ENCODE measurements around the gene WDFY1.

Gene WDFY1, protein sequence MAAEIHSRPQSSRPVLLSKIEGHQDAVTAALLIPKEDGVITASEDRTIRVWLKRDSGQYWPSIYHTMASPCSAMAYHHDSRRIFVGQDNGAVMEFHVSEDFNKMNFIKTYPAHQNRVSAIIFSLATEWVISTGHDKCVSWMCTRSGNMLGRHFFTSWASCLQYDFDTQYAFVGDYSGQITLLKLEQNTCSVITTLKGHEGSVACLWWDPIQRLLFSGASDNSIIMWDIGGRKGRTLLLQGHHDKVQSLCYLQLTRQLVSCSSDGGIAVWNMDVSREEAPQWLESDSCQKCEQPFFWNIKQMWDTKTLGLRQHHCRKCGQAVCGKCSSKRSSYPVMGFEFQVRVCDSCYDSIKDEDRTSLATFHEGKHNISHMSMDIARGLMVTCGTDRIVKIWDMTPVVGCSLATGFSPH

DNA sequence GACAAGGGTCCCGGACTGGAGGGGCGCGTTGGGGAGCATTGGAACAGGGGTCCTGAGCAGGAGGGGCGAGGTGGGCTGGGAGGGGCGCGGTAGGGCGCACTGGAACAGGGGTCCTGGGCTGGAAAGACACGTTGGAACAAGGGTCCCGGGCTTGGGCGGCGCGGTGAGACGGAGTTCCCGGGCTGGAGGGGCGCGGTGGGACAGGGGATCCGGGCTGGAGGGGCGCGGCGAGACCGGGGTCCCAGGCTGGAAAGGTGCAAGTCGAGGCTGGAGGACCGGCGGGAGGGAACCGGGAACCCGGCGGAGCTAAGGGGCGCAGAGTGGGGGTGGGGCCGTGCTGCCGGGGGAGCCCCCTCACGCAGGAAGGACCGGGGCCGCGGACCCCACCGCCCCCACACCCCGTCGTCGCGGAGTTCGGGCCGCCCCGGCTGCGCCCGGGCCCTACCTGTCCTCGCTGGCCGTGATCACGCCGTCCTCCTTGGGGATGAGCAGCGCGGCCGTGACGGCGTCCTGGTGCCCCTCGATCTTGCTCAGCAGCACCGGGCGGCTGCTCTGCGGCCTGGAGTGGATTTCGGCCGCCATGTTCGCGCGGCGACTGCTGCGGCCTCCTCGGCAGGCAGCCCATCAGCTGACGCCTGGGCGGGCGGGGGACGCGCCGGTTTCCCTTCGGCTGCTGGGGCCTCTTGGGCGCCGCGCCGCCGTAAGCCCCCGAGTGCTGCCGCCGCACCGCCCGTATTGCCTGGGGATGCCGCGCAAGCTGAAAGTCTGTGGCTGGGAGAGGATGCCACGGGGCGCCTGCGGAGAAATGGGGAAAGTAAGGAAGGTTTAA lies at the start of gene WDFY1:
Gene WDFY1, minus strand, starts transcription at position 633 of the 829 bp plus-strand sequence. Its CDS starts 51 bp downstream, at position 582.
- DNase-seq = peak; percentile 74

DNA sequence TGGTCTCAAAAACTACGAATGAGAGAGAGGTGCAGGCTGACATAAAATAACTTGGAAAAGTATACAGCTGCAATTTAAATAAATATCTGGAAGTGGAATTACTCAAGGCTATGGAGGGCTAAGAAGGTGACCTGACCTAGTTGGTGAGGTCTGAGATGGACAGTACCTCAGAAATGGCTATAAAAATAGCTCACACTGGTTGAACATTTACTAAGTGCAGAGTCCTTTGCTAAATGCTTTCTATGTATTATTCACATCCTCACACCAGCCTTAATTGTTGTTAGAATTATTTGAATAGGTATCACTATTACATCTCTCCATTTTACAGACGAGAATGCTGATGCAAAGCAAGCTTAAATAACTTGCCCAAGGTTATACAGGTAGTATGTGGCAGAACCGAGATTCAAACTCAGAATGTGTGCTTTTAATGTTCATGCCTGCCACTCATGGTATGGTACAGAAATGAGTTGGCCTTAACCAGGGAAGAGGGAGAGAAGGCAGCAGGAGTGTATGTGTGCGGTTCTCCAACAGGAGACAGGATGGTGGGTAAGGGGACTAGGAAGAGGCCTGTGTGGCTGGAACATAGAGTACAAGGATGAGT lies 49.5 kb upstream of the WDFY1 start:
- no peak for DNase-seq

DNA sequence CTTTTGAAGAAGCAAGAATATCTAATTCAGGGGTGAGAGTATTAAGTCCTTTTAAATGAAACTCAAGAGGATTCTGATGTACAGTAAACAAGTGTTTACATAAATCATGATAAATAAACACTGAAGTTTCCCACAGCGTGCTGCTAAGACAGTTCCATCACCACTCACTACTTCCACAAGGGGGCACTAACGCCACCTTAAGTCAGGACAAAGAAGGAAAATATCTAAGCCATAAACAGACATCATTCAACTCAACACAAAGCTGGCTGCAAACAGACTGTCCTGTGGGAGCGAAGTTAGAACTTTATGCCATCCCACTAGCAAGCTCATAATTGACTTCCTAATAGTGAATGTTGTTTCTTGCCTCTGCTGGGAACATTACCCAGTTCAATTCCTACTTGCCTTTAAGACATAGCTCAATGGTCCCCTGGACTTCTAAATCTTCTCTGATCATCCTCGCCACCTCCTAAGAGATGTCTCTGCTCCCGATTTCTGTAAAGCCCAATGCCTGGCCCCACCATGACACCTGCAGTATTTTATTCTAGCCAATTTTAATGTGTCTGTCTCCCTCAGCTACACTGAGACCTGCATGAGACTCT lies 48.6 kb upstream of the WDFY1 start:
- DNase-seq = peak; percentile 62

DNA sequence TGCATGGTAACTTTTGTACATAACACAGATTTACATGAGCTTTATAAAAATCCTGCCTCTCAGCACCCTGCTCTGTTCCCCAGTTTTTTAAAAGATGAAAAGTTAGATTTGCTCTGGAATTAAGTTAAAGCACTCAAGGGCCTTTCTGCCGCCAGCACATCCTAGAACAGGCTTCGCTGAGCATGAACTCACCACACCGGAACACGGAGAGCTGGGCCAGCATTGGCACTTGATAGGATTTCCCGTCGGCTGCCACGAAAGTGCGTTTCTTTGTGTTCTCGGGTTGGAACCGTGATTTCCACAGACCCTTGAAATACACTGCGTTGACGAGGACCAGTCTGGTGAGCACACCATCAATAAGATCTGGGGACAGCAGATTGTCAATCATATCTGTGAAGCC lies 46.5 kb upstream of the WDFY1 start:
- DNase-seq = no peak

DNA sequence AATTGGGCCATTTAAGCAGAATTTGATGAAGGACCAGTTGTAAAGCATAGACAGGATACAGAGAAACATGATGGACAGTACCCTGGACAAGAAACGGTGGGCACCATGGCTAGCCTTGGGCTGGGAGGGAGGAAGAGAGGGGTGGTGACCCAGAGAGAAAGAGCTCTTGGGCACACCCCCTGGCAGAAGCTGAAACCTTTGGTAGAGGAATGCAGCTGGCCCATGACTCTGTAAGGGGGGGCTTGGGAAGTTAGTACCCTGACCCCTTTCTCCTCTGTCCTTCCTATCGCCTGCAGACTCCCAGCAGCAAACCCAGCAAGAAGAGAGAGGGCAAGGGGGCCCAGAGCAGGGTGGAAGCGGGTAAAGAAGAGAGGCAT lies 44.7 kb upstream of the WDFY1 start:
- DNase-seq = no peak

DNA sequence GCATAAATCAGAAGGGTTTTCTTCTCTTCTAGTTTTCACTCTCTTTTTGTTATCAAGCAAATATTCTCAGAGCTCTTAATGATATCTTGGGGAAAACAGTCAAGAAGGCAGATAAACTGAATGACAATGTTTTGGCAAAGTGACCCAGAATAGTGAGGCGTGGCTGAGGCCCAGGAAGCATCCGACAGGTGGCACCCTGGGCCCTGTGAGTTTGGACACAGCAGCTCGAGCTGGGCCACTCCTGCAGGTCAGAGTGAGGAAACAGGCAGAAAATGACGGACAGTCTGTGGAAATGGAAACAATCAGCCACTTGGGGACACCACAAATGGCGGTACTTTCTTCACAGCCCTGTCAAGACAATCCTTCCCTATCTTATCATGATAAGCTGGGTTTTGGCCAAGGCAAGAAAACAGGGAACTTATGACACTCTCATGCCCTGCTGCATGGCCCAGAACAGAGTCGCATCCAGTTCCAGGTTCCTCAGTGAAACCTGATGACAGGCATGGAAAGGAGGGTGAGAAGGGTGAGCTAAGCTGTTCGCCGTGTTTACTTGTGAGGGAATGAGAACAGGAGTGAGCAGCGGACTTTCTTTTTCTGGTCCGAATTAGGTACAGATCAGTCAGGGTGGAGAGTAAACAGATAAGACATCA lies 44.2 kb upstream of the WDFY1 start:
- DNase-seq = no peak

DNA sequence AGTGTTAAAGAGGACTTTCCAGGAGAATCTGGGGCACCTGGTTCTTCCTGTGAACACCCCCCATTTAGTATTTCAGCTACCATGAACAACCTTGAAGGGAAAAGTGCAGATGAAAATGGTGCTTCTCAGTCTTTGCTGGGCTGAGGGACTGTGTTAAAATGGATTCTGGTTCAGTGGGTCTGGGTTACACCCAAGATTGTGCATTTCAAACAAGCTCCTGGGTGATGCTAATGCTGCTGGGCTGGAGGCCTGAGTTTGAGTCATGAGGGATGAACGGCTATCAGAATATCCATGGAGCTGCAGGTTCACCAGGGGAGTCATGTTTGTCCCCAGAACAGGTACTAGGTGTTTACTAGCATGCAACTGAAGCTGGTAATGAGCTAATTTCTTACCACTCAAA lies 36.1 kb upstream of the WDFY1 start:
- DNase-seq = no peak

DNA sequence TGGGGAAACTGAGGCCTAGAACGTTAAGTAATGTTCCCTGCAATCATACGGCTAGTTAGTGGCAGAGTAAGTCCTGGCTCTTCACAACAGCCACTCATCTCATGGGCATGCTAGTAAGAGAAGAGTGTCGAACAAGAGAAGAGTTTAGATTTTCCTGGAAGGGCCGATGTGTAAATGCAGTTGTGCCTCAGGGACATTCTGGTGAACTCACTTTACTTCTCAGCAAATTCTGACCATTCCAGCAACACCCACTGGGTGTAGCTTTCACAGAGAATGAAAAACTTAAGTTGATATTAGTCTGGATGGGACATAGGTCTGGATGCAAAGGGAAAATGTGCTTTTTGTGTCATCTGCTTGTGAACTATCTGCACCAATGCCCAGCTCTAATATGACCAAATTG lies 35.7 kb upstream of the WDFY1 start:
- no peak for DNase-seq

DNA sequence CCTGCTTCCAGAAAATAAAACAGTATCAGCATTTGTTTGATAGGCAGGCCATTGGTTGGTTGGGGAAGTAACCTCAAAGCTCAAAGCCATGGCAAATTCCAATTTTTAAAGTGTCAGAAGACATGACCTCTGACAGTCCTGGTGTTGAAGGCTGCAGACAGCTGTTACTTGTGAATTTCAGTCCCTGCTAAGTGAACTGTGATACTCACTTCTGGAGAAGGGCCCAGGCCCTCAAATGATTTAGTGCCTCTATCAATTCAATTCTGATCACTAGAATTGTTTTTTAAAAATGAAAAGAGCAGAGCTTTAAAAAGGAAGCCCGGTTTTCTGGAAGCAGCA lies 35.2 kb upstream of the WDFY1 start:
- DNase-seq = no peak

DNA sequence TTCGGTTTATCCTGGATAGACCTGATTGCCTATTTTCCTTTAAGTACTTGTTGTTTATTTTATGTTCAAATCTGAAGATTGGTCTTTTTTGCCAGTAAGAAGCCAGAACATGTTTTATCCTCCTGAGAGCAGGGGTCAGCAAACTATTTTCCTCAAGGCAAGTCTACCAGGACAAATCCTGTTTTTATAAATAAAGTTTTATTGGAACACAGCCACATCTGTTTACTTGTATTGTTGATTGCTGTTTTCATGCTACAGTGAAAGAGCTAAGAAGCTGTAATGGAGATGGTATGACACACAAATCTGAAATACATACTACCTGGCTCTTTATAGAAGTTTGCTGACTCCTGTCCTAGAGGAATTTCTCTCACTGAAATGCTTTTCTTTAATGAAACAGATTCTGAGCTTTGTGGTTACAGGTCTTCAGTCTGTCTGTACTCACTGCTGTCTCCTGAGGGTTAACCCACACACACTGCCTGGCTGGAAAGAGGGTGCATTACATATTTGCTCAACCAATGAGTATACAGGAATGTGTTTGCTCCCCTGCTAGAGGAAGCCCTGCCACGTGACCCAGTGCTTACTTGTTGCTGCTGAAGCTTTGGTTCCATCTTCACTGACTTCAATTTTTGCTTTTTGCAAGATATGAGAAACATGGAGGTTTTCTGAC lies 34.7 kb upstream of the WDFY1 start:
- DNase-seq = no peak

DNA sequence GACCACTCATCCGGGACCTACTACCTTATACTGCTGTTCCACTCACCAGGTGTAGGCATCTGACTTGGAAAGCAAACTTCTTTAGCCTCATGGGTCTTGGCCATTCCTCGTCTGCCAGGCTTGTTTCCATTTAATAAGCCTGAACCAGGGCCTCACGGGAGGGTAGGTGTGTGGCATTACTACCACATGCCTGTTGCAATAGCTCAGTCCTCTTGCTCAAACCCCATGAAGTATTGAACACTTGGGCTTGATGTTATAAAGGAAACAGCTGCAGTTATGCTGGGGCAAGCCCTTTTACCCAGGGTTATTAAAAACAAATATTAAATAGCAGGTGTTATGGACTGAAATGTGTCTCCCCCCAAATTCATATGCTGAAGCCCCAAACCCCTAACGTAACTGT lies 33.3 kb upstream of the WDFY1 start:
- DNase-seq = no peak

DNA sequence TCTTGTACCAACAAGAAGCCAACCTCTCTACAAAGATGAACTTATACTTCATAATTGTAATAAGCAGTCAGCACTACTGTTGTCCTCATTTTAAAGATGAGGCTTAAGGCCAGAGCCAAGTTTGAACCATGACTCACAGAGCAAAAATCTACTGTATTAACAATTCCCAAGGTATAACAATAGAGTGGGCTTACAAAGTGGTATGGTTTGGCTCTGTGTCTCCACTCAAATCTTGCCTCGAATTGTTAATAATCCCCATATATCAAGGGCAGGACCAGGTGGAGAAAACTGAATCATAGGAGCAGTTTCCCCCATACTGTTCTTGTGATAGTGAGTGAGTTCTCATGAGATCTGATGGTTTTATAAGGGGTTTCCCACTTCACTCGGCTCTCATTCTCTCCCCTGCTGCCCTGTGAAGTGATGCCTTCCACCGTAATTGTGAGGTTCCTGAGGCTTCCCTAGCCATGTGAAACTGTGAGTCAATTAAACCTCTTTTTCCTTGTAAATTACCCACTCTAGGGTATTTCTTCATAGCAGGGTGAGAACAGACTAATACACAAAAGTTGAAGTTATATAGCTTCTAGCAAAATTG lies 31.6 kb upstream of the WDFY1 start:
- DNase-seq = no peak

DNA sequence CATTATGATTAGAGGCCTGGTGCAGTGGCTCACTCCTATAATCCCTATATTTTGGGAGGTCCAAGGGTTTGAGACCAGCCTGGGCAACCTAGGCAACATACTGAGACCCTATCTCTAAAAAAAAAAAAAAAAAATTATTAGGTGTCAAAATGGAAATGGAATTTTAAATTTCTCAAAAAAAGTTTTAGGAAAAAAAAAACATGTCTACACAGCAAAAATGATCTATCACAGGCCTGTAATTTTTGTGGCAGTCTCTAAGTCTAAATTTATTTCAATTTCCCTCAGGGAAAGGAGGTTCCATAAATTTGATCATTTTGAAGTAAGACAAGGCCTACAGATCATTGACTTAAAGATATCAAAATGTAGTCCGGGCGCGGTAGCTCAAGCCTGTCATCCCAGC lies 28.5 kb upstream of the WDFY1 start:
- DNase-seq = no peak

DNA sequence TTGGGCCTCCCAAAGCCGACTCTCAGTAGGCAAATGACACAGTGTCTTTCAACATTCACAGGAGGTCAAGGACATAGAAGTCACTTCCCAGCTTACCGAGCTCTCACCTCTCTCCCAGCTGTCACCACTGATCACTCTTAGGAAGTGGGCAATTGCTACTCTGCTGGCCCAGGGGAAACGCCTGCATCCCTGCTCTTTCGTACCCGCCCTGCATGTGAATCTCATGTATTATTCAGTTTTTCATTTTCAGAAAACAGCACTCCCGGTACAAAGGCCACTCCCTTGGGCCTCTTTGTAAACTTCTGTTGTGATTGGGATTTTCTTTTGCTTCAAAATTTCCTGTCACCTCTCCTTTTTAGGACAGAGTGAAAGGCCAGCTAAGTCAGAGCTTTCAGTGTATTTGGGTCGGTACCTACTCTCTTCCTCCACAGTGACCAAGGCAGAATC lies 27.5 kb upstream of the WDFY1 start:
- no peak for DNase-seq

DNA sequence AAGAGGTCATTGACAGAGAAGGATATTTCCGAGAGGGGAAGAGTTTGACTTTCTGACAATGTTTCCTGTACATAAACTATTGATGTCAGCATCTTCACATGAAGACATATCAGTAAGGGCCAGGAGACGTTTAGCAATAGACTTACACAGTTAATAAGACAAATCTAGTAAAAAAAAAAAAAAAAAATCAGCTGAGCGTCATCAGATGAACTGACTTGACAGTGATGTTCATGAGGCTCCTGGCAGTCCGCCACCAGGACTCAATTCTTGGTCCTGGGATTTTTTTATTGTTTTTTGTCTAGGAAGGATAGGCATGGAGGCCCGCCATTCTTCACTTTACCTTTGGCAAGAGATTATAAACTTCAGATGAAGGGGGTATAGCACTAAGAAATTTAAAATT lies 26.6 kb upstream of the WDFY1 start:
- no peak for DNase-seq

DNA sequence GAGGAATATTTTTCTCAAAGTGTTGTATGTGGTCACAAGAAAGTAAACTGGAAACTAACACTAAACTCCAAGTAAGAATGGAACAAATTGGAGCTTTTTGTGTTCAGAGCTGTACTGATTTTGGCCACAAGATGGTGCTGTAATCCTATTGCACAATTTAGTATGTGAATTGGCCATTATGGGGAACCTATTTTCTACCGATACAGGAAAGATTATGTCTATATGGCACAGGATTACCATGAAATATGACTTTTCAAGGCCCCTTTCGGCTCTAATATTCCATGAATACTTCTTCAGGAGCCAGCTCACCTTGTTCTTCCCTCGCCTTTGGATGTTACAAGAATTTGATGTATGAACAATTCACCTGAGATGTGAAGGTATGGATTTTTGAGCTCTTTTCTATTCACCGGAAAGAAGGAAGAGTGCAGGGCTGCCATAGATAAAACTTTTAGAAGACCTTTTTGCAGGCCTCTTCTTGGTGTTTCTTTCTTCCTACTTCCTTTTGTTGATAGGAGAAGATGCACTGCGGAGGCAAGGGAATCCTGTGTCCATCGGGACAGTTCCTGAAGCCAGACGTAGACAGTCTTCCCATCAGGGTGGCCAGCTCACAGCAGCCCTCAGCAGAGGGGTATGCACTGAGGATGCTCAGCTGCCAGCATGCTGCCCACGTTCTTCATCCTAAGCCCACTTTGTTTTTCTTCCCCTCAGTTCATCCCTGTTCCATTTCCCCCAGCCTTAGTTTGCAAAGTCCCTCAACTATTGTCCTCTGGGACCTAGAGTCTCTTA lies 25.4 kb upstream of the WDFY1 start:
- peak; percentile 39 for DNase-seq

DNA sequence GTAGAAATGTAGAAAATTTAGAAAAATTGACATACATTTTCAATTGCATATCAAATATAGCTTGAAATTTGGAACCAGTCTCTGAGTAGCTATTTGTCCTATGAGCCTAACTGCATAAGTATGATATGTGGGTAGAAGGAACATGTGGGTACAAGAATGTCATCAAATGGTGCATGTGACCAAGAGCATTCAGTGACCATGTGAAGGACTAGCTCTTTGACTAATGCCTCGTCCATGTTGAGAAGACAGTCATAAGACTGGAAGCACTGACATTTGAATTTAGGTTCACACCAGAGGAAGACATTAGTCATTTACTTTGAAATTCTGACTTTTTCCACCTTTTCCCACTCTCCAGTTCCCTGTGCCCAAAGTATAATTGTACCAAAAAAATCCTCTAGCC lies 24.7 kb upstream of the WDFY1 start:
- DNase-seq = no peak

DNA sequence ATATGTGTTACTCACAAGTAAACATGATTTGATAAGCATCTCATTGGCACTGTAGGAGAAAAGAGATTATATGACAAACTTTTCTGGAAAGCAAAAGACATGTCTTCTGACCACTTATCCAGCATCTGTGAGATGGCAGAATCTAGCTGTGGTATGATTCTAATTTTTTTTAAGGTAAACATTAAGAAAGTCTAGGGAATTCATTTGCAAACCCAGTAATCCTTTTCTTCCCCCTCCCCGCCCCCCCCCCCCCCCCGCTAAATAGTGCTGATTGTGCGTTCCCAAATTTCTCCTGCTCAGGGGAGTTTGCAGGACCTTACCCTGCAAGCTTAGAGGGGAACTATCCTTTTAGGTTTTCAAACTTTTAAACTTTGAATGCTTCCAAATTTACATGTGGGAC lies 24.2 kb upstream of the WDFY1 start:
- DNase-seq = no peak

DNA sequence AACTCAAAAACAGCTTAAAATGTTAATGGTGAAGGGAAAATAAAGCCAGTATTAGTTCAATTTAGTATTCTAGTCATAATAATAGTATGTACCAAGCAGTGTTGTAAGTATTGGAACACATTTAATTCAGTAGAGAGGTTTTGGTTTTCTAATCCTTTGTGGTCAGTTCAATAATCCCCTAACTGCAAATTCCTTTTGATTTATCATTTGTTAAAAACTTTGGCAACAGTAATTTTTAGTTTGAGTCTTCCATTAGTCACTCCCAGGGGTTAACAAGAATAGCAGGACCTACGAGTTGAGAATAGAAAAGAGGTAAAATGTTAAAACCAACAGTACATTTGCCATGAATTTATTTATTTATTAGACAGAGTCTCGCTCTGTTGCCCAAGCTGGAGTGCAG lies 22.8 kb upstream of the WDFY1 start:
- DNase-seq = no peak

DNA sequence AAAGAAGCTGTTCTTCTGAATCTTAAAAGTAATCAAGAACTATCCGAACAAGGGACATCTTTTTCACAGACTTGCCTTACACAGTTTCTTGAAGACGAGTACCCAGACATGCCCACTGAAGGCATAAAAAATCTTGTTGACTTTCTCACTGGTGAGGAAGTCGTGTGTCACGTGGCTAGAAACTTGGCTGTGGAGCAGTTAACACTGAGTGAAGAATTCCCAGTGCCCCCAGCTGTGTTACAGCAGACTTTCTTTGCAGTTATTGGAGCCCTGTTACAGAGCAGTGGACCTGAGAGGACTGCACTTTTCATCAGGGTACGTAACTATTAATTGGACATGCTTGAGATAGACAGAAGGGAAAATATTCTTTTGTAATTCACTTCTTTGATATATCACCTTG lies 14.6 kb upstream of the WDFY1 start:
- no peak for DNase-seq

Measured in NCI-H1105 treated with DMSO at 0.1 percent for 48 hours (cell line).